HEK293 (cell line): Measurements from ENCODE around the gene TNS1.

Experiments used
- CTCF ChIA-PET: fragments of 350-600 bp; formaldehyde crosslinking; extraction: SDS; loops from one replicate; lab custom pipeline; 2021; ENCODE audit warnings: antibody characterized with exemption; lab: Yijun Ruan, JAX
- POLR2A ChIA-PET: fragments of 300-600 bp; formaldehyde crosslinking; extraction: SDS; loops from one replicate; lab custom pipeline; 2020; ENCODE audit warnings: antibody characterized with exemption, inconsistent platforms; lab: Yijun Ruan, JAX
- H3K27ac ChIP-seq: fragments of 200-500 bp; sonication (Bioruptor generic); 2 replicates; pipeline ENCODE4 v1.5.1; 2014; ENCODE audit warnings: low read depth, low read length, control low read depth, inconsistent platforms; ENCODE audit errors: extremely low read depth
- H3K36me3 ChIP-seq, 2 experiments: fragments of 200-500 bp in 1 of 2; sonication (Bioruptor generic) in 1 of 2; 1 replicate in 1 of 2; 2 replicates in 1 of 2; pipeline ENCODE4 v1.5.1; 2014 to 2017; ENCODE audit warnings: inconsistent platforms in 2 of 2, low read length in 2 of 2; ENCODE audit not compliant: control insufficient read depth in 2 of 2, insufficient read depth in 1 of 2
- H3K4me1 ChIP-seq: fragments of 200-500 bp; sonication (Bioruptor generic); 2 replicates; pipeline ENCODE4 v1.5.1; 2014; ENCODE audit warnings: mild to moderate bottlenecking, low read length, inconsistent platforms; ENCODE audit not compliant: control insufficient read depth, insufficient read depth
- H3K4me3 ChIP-seq: 2 replicates; pipeline ENCODE4 v1.5.1; 2011; ENCODE audit warnings: low read depth, mild to moderate bottlenecking, control low read depth, low read length, moderate library complexity
- H3K9me3 ChIP-seq: fragments of 200-500 bp; sonication (Bioruptor generic); 2 replicates; pipeline ENCODE4 v1.5.1; 2014; ENCODE audit warnings: low read depth, low read length, inconsistent platforms; ENCODE audit not compliant: control insufficient read depth, insufficient read depth
- MEIS1 ChIP-seq: sonication (generic); formaldehyde crosslinking; IDR thresholded peaks from 2 replicates; pipeline ENCODE4 v1.8.1; 2022; ENCODE audit warnings: missing genetic modification reagents, mild to moderate bottlenecking, borderline replicate concordance
- MZF1 ChIP-seq: fragments of 450-650 bp; formaldehyde crosslinking; IDR thresholded peaks from 2 replicates; pipeline ENCODE4 v1.5.1; 2017; ENCODE audit warnings: missing biosample characterization, missing genetic modification characterization, borderline replicate concordance
- RBAK ChIP-seq: fragments of 450-650 bp; formaldehyde crosslinking; IDR thresholded peaks from 2 replicates; pipeline ENCODE4 v1.5.1; 2016; ENCODE audit warnings: missing biosample characterization, missing genetic modification characterization
- YY2 ChIP-seq: fragments of 450-650 bp; formaldehyde crosslinking; IDR thresholded peaks from 2 replicates; pipeline ENCODE4 v1.5.1; 2016; ENCODE audit warnings: missing biosample characterization, missing genetic modification characterization
- ZBTB10 ChIP-seq: fragments of 450-650 bp; formaldehyde crosslinking; IDR thresholded peaks from 2 replicates; pipeline ENCODE4 v1.5.1; 2016; ENCODE audit warnings: missing biosample characterization, missing genetic modification characterization
- ZBTB8A ChIP-seq: fragments of 450-650 bp; formaldehyde crosslinking; IDR thresholded peaks from 2 replicates; pipeline ENCODE4 v1.5.1; 2016; ENCODE audit warnings: missing biosample characterization, missing genetic modification characterization
- ZEB2 ChIP-seq: fragments of 450-650 bp; formaldehyde crosslinking; IDR thresholded peaks from 2 replicates; pipeline ENCODE4 v1.5.1; 2016; ENCODE audit warnings: missing biosample characterization, missing genetic modification characterization
- ZFHX2 ChIP-seq: fragments of 450-650 bp; formaldehyde crosslinking; conservative IDR thresholded peaks from 2 replicates; pipeline ENCODE4 v1.5.1; 2016; ENCODE audit warnings: missing biosample characterization, missing genetic modification characterization
- ZNF114 ChIP-seq: fragments of 450-650 bp; formaldehyde crosslinking; IDR thresholded peaks from 2 replicates; pipeline ENCODE4 v1.5.0; 2017; ENCODE audit warnings: missing biosample characterization, missing genetic modification characterization
- ZNF426 ChIP-seq: fragments of 450-650 bp; formaldehyde crosslinking; IDR thresholded peaks from 2 replicates; pipeline ENCODE4 v1.5.1; 2017; ENCODE audit warnings: missing biosample characterization, missing genetic modification characterization, mild to moderate bottlenecking, inconsistent platforms, moderate library complexity
- ZNF513 ChIP-seq: fragments of 450-650 bp; IDR thresholded peaks from 2 replicates; pipeline ENCODE4 v1.5.1; 2018; ENCODE audit warnings: missing biosample characterization, missing genetic modification characterization
- ZNF530 ChIP-seq: fragments of 450-650 bp; formaldehyde crosslinking; IDR thresholded peaks from 2 replicates; pipeline ENCODE4 v1.5.1; 2016; ENCODE audit warnings: low read depth, missing biosample characterization, missing genetic modification characterization
- ZNF585B ChIP-seq: fragments of 450-650 bp; formaldehyde crosslinking; IDR thresholded peaks from 2 replicates; pipeline ENCODE4 v1.5.1; 2016; ENCODE audit warnings: missing biosample characterization, missing genetic modification characterization
- ZNF621 ChIP-seq: fragments of 450-650 bp; formaldehyde crosslinking; IDR thresholded peaks from 2 replicates; pipeline ENCODE4 v1.5.1; 2017; ENCODE audit warnings: missing biosample characterization, missing genetic modification characterization
- ZNF658 ChIP-seq: fragments of 450-650 bp; formaldehyde crosslinking; IDR thresholded peaks from 2 replicates; pipeline ENCODE4; 2016; ENCODE audit warnings: missing biosample characterization, missing genetic modification characterization
- ZNF660 ChIP-seq: fragments of 450-650 bp; IDR thresholded peaks from 2 replicates; pipeline ENCODE4 v1.5.1; 2018; ENCODE audit warnings: missing biosample characterization, mild to moderate bottlenecking, missing genetic modification characterization
- ZNF701 ChIP-seq: fragments of 450-650 bp; formaldehyde crosslinking; IDR thresholded peaks from 2 replicates; pipeline ENCODE4 v1.5.1; 2016; ENCODE audit warnings: missing biosample characterization, missing genetic modification characterization
- ZNF707 ChIP-seq: fragments of 450-650 bp; formaldehyde crosslinking; IDR thresholded peaks from 2 replicates; pipeline ENCODE4 v1.5.1; 2016; ENCODE audit warnings: missing biosample characterization, missing genetic modification characterization
- ZNF768 ChIP-seq: fragments of 450-650 bp; formaldehyde crosslinking; IDR thresholded peaks from 2 replicates; pipeline ENCODE4 v1.5.1; 2018; ENCODE audit warnings: missing biosample characterization, mild to moderate bottlenecking, missing genetic modification characterization
- ZNF777 ChIP-seq: fragments of 450-650 bp; formaldehyde crosslinking; IDR thresholded peaks from 2 replicates; pipeline ENCODE4 v1.5.1; 2017; ENCODE audit warnings: missing biosample characterization, missing genetic modification characterization, borderline replicate concordance
- ZNF791 ChIP-seq: fragments of 450-650 bp; formaldehyde crosslinking; IDR thresholded peaks from 2 replicates; pipeline ENCODE4 v1.5.1; 2016; ENCODE audit warnings: missing biosample characterization, missing genetic modification characterization
- ZNF792 ChIP-seq: fragments of 450-650 bp; formaldehyde crosslinking; IDR thresholded peaks from 2 replicates; pipeline ENCODE4 v1.5.1; 2016; ENCODE audit warnings: missing biosample characterization, missing genetic modification characterization
- ZSCAN23 ChIP-seq: fragments of 450-650 bp; formaldehyde crosslinking; IDR thresholded peaks from 2 replicates; pipeline ENCODE4 v1.5.1; 2016; ENCODE audit warnings: missing biosample characterization, missing genetic modification characterization
- TF ChIP-seq, protein P1 (sequence below): fragments of 450-650 bp; formaldehyde crosslinking; IDR thresholded peaks from 2 replicates; pipeline ENCODE4 v1.5.1; 2016; ENCODE audit warnings: missing biosample characterization, missing genetic modification characterization, borderline replicate concordance
- TF ChIP-seq, protein P2 (sequence below): fragments of 450-650 bp; formaldehyde crosslinking; IDR thresholded peaks from 2 replicates; pipeline ENCODE4 v1.5.1; 2016; ENCODE audit warnings: missing biosample characterization, missing genetic modification characterization
- TF ChIP-seq, protein P3 (sequence below): fragments of 450-650 bp; formaldehyde crosslinking; IDR thresholded peaks from 2 replicates; pipeline ENCODE4 v1.5.1; 2016; ENCODE audit warnings: missing biosample characterization, missing genetic modification characterization
- TF ChIP-seq, protein P4 (sequence below): fragments of 450-650 bp; formaldehyde crosslinking; IDR thresholded peaks from 2 replicates; pipeline ENCODE4 v1.5.1; 2016; ENCODE audit warnings: missing biosample characterization, missing genetic modification characterization

TNS1 gene

GRCh38 chr2:217906798-217907197 is 96.0 kb downstream of the TNS1 start:
- Histone ChIP-seq H3K9me3 (no peaks in the 10 kb centered on the region), H3K36me3 (no peaks in the 10 kb centered on the region)
- TF ChIP-seq, protein P1, sequence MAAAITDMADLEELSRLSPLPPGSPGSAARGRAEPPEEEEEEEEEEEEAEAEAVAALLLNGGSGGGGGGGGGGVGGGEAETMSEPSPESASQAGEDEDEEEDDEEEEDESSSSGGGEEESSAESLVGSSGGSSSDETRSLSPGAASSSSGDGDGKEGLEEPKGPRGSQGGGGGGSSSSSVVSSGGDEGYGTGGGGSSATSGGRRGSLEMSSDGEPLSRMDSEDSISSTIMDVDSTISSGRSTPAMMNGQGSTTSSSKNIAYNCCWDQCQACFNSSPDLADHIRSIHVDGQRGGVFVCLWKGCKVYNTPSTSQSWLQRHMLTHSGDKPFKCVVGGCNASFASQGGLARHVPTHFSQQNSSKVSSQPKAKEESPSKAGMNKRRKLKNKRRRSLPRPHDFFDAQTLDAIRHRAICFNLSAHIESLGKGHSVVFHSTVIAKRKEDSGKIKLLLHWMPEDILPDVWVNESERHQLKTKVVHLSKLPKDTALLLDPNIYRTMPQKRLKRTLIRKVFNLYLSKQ = no peak
- TF ChIP-seq ZNF530 (tag by site-specific recombination) (no peak), ZNF701 (tag by site-specific recombination) (no peak), ZNF791 (no peak), ZBTB10 (no peak), MZF1 (tag by site-specific recombination) (no peak), RBAK (tag by site-specific recombination) (no peak), ZBTB8A (tag by site-specific recombination) (no peak), ZNF660 (no peak), YY2 (no peak), MEIS1 (no peak), ZSCAN23 (tag by site-specific recombination) (no peak)
- TF ChIP-seq, all 188 proteins: peak for 0
- H3K4me3 ChIP-seq = no peak overlapping the region
- H3K27ac ChIP-seq = no peak overlapping the region
- ChIA-PET CTCF (no interaction called here), POLR2A (no interaction called here)
- no peaks in the 10 kb centered on the region for H3K4me1 ChIP-seq

- Histone ChIP-seq H3K36me3 (no peaks in the 10 kb centered on the region), H3K9me3 (no peaks in the 10 kb centered on the region)
- TF ChIP-seq ZNF792 (no peak), ZFHX2 (tag by site-specific recombination) (no peak), ZNF658 (tag by site-specific recombination) (no peak), ZNF707 (tag by site-specific recombination) (no peak), ZNF621 (tag by site-specific recombination) (no peak), ZNF585B (tag by site-specific recombination) (no peak), ZNF513 (tag by site-specific recombination) (no peak), ZEB2 (tag by site-specific recombination) (no peak), ZNF768 (no peak), ZNF426 (tag by site-specific recombination) (no peak), ZNF777 (tag by site-specific recombination) (no peak), ZNF114 (tag by site-specific recombination) (no peak)
- TF ChIP-seq, protein P2, sequence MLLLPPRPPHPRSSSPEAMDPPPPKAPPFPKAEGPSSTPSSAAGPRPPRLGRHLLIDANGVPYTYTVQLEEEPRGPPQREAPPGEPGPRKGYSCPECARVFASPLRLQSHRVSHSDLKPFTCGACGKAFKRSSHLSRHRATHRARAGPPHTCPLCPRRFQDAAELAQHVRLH (tag by site-specific recombination) = no peak
- TF ChIP-seq, protein P3, sequence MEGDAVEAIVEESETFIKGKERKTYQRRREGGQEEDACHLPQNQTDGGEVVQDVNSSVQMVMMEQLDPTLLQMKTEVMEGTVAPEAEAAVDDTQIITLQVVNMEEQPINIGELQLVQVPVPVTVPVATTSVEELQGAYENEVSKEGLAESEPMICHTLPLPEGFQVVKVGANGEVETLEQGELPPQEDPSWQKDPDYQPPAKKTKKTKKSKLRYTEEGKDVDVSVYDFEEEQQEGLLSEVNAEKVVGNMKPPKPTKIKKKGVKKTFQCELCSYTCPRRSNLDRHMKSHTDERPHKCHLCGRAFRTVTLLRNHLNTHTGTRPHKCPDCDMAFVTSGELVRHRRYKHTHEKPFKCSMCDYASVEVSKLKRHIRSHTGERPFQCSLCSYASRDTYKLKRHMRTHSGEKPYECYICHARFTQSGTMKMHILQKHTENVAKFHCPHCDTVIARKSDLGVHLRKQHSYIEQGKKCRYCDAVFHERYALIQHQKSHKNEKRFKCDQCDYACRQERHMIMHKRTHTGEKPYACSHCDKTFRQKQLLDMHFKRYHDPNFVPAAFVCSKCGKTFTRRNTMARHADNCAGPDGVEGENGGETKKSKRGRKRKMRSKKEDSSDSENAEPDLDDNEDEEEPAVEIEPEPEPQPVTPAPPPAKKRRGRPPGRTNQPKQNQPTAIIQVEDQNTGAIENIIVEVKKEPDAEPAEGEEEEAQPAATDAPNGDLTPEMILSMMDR (tag by site-specific recombination) = no peak
- TF ChIP-seq, protein P4, sequence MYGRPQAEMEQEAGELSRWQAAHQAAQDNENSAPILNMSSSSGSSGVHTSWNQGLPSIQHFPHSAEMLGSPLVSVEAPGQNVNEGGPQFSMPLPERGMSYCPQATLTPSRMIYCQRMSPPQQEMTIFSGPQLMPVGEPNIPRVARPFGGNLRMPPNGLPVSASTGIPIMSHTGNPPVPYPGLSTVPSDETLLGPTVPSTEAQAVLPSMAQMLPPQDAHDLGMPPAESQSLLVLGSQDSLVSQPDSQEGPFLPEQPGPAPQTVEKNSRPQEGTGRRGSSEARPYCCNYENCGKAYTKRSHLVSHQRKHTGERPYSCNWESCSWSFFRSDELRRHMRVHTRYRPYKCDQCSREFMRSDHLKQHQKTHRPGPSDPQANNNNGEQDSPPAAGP (tag by site-specific recombination) = no peak
- TF ChIP-seq, all 188 proteins: peak for 0
- H3K4me3 ChIP-seq = no peak overlapping the region
- ChIA-PET CTCF (no interaction called here), POLR2A (no interaction called here)
- H3K27ac ChIP-seq = no peak overlapping the region
- no peaks in the 10 kb centered on the region for H3K4me1 ChIP-seq
Observed at GRCh38 chr2:217905896-217906295, 96.9 kb downstream of the TNS1 start.
